Suprapubic skin (tissue), 4 donors: ENCODE measurements around the gene GRIFIN.

Source experiments
- CTCF ChIP-seq, 2 donors: fragments of 200-600 bp in 1 of 2; fragments of 450-650 bp in 1 of 2; sonication (generic) in 1 of 2; IDR thresholded peaks; one replicate each; pipeline ENCODE4 v1.5.1; 2016 to 2019; ENCODE audit warnings: antibody characterized with exemption in 2 of 2, mild to moderate bottlenecking in 1 of 2, moderate library complexity in 1 of 2
- EP300 ChIP-seq: sonication (generic); formaldehyde crosslinking; IDR thresholded peaks from one replicate; pipeline ENCODE4 v1.6.1; 2017; ENCODE audit warnings: antibody characterized with exemption
- POLR2A ChIP-seq, 2 donors: fragments of 450-650 bp; IDR thresholded peaks; one replicate each; pipeline ENCODE4 v1.6.1; 2017; ENCODE audit warnings: antibody characterized with exemption in 2 of 2, mild to moderate bottlenecking in 2 of 2, moderate library complexity in 2 of 2
- POLR2AphosphoS5 ChIP-seq, 3 donors: sonication (generic); formaldehyde crosslinking; IDR thresholded peaks; one replicate each; pipeline ENCODE4 v1.6.1; 2017; ENCODE audit warnings: antibody characterized with exemption in 3 of 3

- TF ChIP-seq POLR2AphosphoS5 (IDR thresholded peaks at IDR 0.05): no peak
- TF ChIP-seq CTCF (IDR thresholded peaks at IDR 0.05): no peak
- TF ChIP-seq EP300: no peak
- TF ChIP-seq POLR2A (IDR thresholded peaks at IDR 0.05): no peak
These were observed 8.0 kb downstream of the GRIFIN start for GRCh38 chr7:2468227-2468626.
